ENCODE data around the gene OVCA2.

OVCA2 gene

GRCh38 chr17:2063261-2064146 is 21.7 kb downstream of the OVCA2 start:
- Histone ChIP-seq H3K9ac (ENCODE audit: low read depth, low read length) (no peak overlapping the region), H3K9me3 (ENCODE audit: insufficient read depth, low read length, severe bottlenecking) (no peaks in the 10 kb centered on the region), H3K36me3 (ENCODE audit: insufficient read depth, low read length) (peaks cover 69% of the 10 kb centered on the region), H3K27me3 (ENCODE audit: insufficient read depth, low read length, poor library complexity) (no peaks in the 10 kb centered on the region), H4K20me1 (ENCODE audit: insufficient read depth, low read length) (peaks cover 6% of the 10 kb centered on the region; the same call in 1 of the 2 replicates), H3K27ac (ENCODE audit: low read length) (no peak overlapping the region), H2AFZ (ENCODE audit: low read depth, low read length) (no peak overlapping the region), H3K79me2 (ENCODE audit: insufficient read depth, low read length) (no peaks in the 10 kb centered on the region), H3K4me2 (ENCODE audit: insufficient read depth, low read length) (no peak overlapping the region), H3K4me1 (ENCODE audit: insufficient read depth, low read length) (no peaks in the 10 kb centered on the region), H3K4me3 (ENCODE audit: low read depth in 1 of 2, low read length in 2 of 2) (no peak overlapping the region)
- DNase-seq = no peak
- no peak for ATAC-seq (ENCODE audit: insufficient read depth, low read depth)
- no peak for TF ChIP-seq CTCF (IDR thresholded peaks at IDR 0.05; ENCODE audit: borderline replicate concordance, extremely low read depth, low read length, poor library complexity, severe bottlenecking)
- TF ChIP-seq EZH2 (IDR thresholded peaks at IDR 0.05; ENCODE audit: borderline replicate concordance, low read depth, low read length, severe bottlenecking) = no peak

DNA sequence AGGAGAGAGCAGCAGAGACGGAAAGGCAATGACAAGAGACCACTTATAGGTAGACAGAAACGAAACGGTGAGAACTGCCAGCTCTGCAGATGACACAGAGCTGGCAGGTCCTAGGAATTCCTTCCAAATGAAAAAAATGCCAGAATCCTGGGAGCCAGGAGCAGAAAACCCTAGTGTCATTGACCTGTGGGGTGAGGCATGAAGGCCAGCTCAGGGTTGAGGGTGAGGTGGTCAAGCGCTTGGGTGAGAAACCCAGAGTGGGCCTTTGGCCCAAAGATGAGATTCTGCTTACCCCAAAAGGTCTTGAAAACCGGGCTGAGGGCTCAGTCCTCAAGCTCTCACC is 22.3 kb downstream of the OVCA2 start:
- no peak for ATAC-seq (ENCODE audit: insufficient read depth, low read depth)
- Histone ChIP-seq H3K27ac (ENCODE audit: low read length) (no peak overlapping the region), H3K36me3 (ENCODE audit: insufficient read depth, low read length) (peaks cover 75% of the 10 kb centered on the region), H3K9ac (ENCODE audit: low read depth, low read length) (no peak overlapping the region), H3K27me3 (ENCODE audit: insufficient read depth, low read length, poor library complexity) (no peaks in the 10 kb centered on the region), H3K79me2 (ENCODE audit: insufficient read depth, low read length) (no peaks in the 10 kb centered on the region), H4K20me1 (ENCODE audit: insufficient read depth, low read length) (peaks cover 6% of the 10 kb centered on the region; the same call in 1 of the 2 replicates), H3K4me1 (ENCODE audit: insufficient read depth, low read length) (no peaks in the 10 kb centered on the region), H3K9me3 (ENCODE audit: insufficient read depth, low read length, severe bottlenecking) (no peaks in the 10 kb centered on the region), H2AFZ (ENCODE audit: low read depth, low read length) (no peak overlapping the region), H3K4me2 (ENCODE audit: insufficient read depth, low read length) (no peak overlapping the region), H3K4me3 (ENCODE audit: low read depth in 1 of 2, low read length in 2 of 2) (no peak overlapping the region)
- DNase-seq = no peak
- TF ChIP-seq EZH2 (IDR thresholded peaks at IDR 0.05; ENCODE audit: borderline replicate concordance, low read depth, low read length, severe bottlenecking) (no peak), CTCF (IDR thresholded peaks at IDR 0.05; ENCODE audit: borderline replicate concordance, extremely low read depth, low read length, poor library complexity, severe bottlenecking) (no peak)

GRCh38 chr17:2064520-2064971 is 22.7 kb downstream of the OVCA2 start:
- Histone ChIP-seq H3K4me3 (ENCODE audit: low read depth in 1 of 2, low read length in 2 of 2) (no peak overlapping the region), H3K79me2 (ENCODE audit: insufficient read depth, low read length) (no peaks in the 10 kb centered on the region), H3K4me1 (ENCODE audit: insufficient read depth, low read length) (no peaks in the 10 kb centered on the region), H3K9me3 (ENCODE audit: insufficient read depth, low read length, severe bottlenecking) (no peaks in the 10 kb centered on the region), H4K20me1 (ENCODE audit: insufficient read depth, low read length) (peaks cover 6% of the 10 kb centered on the region; the same call in 1 of the 2 replicates), H3K27ac (ENCODE audit: low read length) (no peak overlapping the region), H2AFZ (ENCODE audit: low read depth, low read length) (no peak overlapping the region), H3K27me3 (ENCODE audit: insufficient read depth, low read length, poor library complexity) (no peaks in the 10 kb centered on the region), H3K9ac (ENCODE audit: low read depth, low read length) (no peak overlapping the region), H3K4me2 (ENCODE audit: insufficient read depth, low read length) (no peak overlapping the region), H3K36me3 (ENCODE audit: insufficient read depth, low read length) (peaks cover 75% of the 10 kb centered on the region)
- TF ChIP-seq EZH2 (IDR thresholded peaks at IDR 0.05; ENCODE audit: borderline replicate concordance, low read depth, low read length, severe bottlenecking) = no peak
- no peak for TF ChIP-seq CTCF (IDR thresholded peaks at IDR 0.05; ENCODE audit: borderline replicate concordance, extremely low read depth, low read length, poor library complexity, severe bottlenecking)
- DNase-seq = no peak
- ATAC-seq (ENCODE audit: insufficient read depth, low read depth) = no peak

Measured in DND-41 (cell line).